RWPE1 (cell line): ENCODE measurements around the gene HEMK1.

Experiments
- CTCF ChIA-PET: fragments of 350-600 bp; sonication (Branson Sonifier 250); formaldehyde crosslinking; extraction: SDS; loops from one replicate; lab custom pipeline; 2021; lab: Yijun Ruan, JAX
- POLR2A ChIA-PET: fragments of 400-600 bp; formaldehyde crosslinking; extraction: SDS; loops from one replicate; lab custom pipeline; 2020; ENCODE audit warnings: antibody characterized with exemption; ENCODE audit not compliant: low non-redundant PET; lab: Yijun Ruan, JAX
- DNase-seq: peaks from one replicate; pipeline ENCODE4 v3.0.0; 2012; ENCODE audit warnings: low spot score
- H3K27ac ChIP-seq: fragments of 450-650 bp; 2 replicates; pipeline ENCODE4 v1.5.1; 2017
- CTCF ChIP-seq: fragments of 450-650 bp; conservative IDR thresholded peaks from 2 replicates; pipeline ENCODE4 v1.5.1; 2017; ENCODE audit warnings: low read depth, mild to moderate bottlenecking

The HEMK1 gene

GRCh38 chr3:50612234-50612882 is 43.0 kb downstream of the HEMK1 start:
- ChIA-PET POLR2A (no interaction called here), CTCF (interaction anchor here (1.8 kb wide), 1 partner anchor 40 kb away, joined by 11 read pairs; no protein-coding TSS in a partner anchor)
- no peak for TF ChIP-seq CTCF
- DNase-seq: no peak
- peak overlapping the region; percentile 84 for H3K27ac ChIP-seq

GRCh38 chr3:50612970-50613846 is 43.9 kb downstream of the HEMK1 start:
- peak overlapping the region; percentile 84 for H3K27ac ChIP-seq
- ChIA-PET CTCF (interaction anchor here (0.6 to 1.8 kb wide), 3 partner anchors 21 to 41 kb away, joined by 3 to 11 read pairs (median 4); no protein-coding TSS in a partner anchor), POLR2A (no interaction called here)
- DNase-seq: no peak
- no peak for TF ChIP-seq CTCF

GRCh38 chr3:50615190-50615589 is 45.9 kb downstream of the HEMK1 start:
- CTCF ChIA-PET: interaction anchor here (0.5 to 1.9 kb wide), 7 partner anchors 9 to 266 kb away, joined by 3 to 5 read pairs (median 4); no protein-coding TSS in a partner anchor
- POLR2A ChIA-PET: no interaction called here
- no peak overlapping the region for H3K27ac ChIP-seq
- no peak for DNase-seq
- no peak for TF ChIP-seq CTCF

GRCh38 chr3:50616003-50616769 is 46.9 kb downstream of the HEMK1 start:
- DNase-seq: peak; percentile 79

GRCh38 chr3:50616770-50617095 is 47.4 kb downstream of the HEMK1 start:
- TF ChIP-seq CTCF: no peak
- peak; percentile 95 for DNase-seq
- CTCF ChIA-PET: interaction anchor here (1.0 to 2.0 kb wide), 4 partner anchors 15 to 694 kb away, joined by 3 to 16 read pairs (median 4); no protein-coding TSS in a partner anchor
- peak overlapping the region; percentile 84 for H3K27ac ChIP-seq
- POLR2A ChIA-PET: no interaction called here

More at GRCh38 chr3:50616003-50616769, 46.9 kb downstream of the HEMK1 start:
- ChIA-PET CTCF (interaction anchor here (0.5 to 2.0 kb wide), 9 partner anchors 14 to 856 kb away, joined by 3 to 16 read pairs (median 3); no protein-coding TSS in a partner anchor), POLR2A (no interaction called here)
- H3K27ac ChIP-seq: peak overlapping the region; percentile 84
- TF ChIP-seq CTCF: peak; percentile 100
